ENCODE data around the gene AK1. TPM values are rescaled to one million over a fixed set of nuclear protein-coding genes. Genes with fewer than 3 reads are reported as not detected.
"Not testable (repeated sequence)": the region's sequence is repeated elsewhere in the genome, so short reads cannot be mapped to it uniquely, and the experiment has no call there.

Gene AK1
- total RNA-seq, 1 donor: 106 TPM

DNA sequence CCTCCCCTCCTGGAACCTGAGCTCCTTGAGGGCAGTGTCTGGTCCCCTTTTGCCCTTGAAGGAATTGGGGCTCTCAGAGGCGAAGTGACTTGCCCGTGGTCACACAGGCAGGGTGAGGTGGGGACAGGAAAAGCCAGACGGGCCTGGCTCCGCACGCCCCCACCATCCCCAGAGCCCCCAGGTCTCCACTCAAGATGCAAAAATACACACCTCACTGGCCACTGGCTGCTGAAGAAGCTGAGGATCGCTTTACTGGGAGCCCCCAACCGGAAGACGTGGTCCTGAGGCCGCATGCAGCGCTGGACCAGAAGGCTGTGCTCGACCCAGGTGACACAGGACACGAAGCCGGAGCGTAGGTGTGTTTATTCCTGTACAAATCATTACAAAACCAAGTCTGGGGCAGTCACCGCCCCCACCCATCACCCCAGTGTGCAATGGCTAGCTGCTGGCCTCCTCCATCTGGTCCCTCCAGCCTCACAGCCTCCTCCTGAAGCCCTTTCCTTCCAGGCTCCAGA is 7.6 kb upstream of the AK1 start:
- TF ChIP-seq, protein P1, sequence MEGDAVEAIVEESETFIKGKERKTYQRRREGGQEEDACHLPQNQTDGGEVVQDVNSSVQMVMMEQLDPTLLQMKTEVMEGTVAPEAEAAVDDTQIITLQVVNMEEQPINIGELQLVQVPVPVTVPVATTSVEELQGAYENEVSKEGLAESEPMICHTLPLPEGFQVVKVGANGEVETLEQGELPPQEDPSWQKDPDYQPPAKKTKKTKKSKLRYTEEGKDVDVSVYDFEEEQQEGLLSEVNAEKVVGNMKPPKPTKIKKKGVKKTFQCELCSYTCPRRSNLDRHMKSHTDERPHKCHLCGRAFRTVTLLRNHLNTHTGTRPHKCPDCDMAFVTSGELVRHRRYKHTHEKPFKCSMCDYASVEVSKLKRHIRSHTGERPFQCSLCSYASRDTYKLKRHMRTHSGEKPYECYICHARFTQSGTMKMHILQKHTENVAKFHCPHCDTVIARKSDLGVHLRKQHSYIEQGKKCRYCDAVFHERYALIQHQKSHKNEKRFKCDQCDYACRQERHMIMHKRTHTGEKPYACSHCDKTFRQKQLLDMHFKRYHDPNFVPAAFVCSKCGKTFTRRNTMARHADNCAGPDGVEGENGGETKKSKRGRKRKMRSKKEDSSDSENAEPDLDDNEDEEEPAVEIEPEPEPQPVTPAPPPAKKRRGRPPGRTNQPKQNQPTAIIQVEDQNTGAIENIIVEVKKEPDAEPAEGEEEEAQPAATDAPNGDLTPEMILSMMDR (IDR thresholded peaks at IDR 0.05; ENCODE audit: extremely low read depth, low read depth, low read length): no peak
- H3K4me2 ChIP-seq (ENCODE audit: insufficient read depth, low read length): no peak overlapping the region

DNA sequence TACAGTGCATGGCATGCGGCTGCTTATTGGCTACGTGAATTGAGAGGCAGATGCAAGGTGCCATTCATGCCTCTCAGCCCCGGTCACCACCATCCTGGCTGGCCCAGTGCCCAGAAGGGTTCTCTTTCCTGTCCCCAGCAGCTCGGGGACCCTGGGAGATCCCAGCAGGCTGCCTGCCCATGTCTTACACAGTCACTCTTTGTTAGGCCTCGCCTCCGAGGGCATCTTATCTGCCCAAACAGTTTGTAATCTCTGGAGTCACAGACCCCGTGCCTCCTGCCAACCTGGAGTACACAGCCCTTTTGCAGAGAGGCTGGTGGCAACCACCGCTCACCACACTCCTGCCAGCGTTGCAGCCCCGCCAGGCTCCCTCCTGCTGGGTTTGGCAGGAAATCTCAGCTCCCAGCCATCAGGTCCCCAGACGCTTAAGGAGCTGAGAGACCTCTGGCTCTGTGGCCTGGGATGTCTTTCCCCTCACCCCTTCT is 7.0 kb upstream of the AK1 start:
- Histone ChIP-seq H3K27me3 (ENCODE audit: insufficient read depth, low read length) (no peaks in the 10 kb centered on the region), H3K4me3 (ENCODE audit: insufficient read depth, low read length) (no peak overlapping the region), H3K9me3 (ENCODE audit: low read depth, low read length) (no peaks in the 10 kb centered on the region), H3K27ac (ENCODE audit: low read depth, low read length) (no peak overlapping the region), H3K36me3 (ENCODE audit: insufficient read depth, low read length) (peaks cover 35% of the 10 kb centered on the region), H2AFZ (ENCODE audit: low read length) (no peak overlapping the region), H3K4me1 (ENCODE audit: insufficient read depth, low read length) (no peaks in the 10 kb centered on the region), H3K4me2 (ENCODE audit: insufficient read depth, low read length) (no peak overlapping the region), H4K20me1 (ENCODE audit: insufficient read depth, low read length) (peaks cover 19% of the 10 kb centered on the region), H3K79me2 (ENCODE audit: insufficient read depth, low read length) (no peaks in the 10 kb centered on the region)
- TF ChIP-seq, protein P1 (IDR thresholded peaks at IDR 0.05; ENCODE audit: extremely low read depth, low read depth, low read length): no peak
- DNase-seq (ENCODE audit: insufficient read length, low spot score, missing footprints): peak; percentile 58

More for the DNA sequence above, 7.6 kb upstream of the AK1 start:
- H3K4me3 ChIP-seq (ENCODE audit: insufficient read depth, low read length): no peak overlapping the region
- no peak overlapping the region for H3K27ac ChIP-seq (ENCODE audit: low read depth, low read length)
- peaks cover 40% of the 10 kb centered on the region for H3K36me3 ChIP-seq (ENCODE audit: insufficient read depth, low read length)
- no peaks in the 10 kb centered on the region for H3K79me2 ChIP-seq (ENCODE audit: insufficient read depth, low read length)
- no peaks in the 10 kb centered on the region for H3K9me3 ChIP-seq (ENCODE audit: low read depth, low read length)
- H2AFZ ChIP-seq (ENCODE audit: low read length): no peak overlapping the region
- peaks cover 19% of the 10 kb centered on the region for H4K20me1 ChIP-seq (ENCODE audit: insufficient read depth, low read length)
- no peaks in the 10 kb centered on the region for H3K4me1 ChIP-seq (ENCODE audit: insufficient read depth, low read length)
- DNase-seq (ENCODE audit: insufficient read length, low spot score, missing footprints): peak; percentile 49
- H3K27me3 ChIP-seq (ENCODE audit: insufficient read depth, low read length): no peaks in the 10 kb centered on the region

DNA sequence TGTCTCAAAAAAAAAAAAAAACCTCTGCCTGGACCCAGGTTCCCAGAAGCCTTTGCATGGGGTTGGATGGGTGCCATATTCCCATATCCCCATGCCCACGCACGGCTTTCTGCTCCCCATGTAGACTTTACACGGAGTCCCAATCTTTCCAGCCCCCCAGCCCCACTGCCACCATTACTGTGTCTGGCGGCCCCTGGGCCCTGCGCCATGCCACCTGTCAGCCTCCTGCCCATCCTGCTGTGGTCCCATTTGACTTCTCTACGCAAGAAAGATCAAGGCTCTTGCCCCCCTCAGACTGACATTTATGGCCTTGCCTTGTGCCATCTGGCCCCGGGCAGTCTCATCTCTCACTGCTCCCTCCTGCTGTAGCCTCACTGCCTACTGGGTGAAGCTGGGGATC is 6.5 kb upstream of the AK1 start:
- TF ChIP-seq, protein P1 (IDR thresholded peaks at IDR 0.05; ENCODE audit: extremely low read depth, low read depth, low read length): no peak
- no peaks in the 10 kb centered on the region for H3K4me1 ChIP-seq (ENCODE audit: insufficient read depth, low read length)
- peaks cover 32% of the 10 kb centered on the region for H3K36me3 ChIP-seq (ENCODE audit: insufficient read depth, low read length)
- H2AFZ ChIP-seq (ENCODE audit: low read length): no peak overlapping the region
- H3K4me3 ChIP-seq (ENCODE audit: insufficient read depth, low read length): no peak overlapping the region
- H3K27me3 ChIP-seq (ENCODE audit: insufficient read depth, low read length): no peaks in the 10 kb centered on the region
- no peak overlapping the region for H3K27ac ChIP-seq (ENCODE audit: low read depth, low read length)
- H3K4me2 ChIP-seq (ENCODE audit: insufficient read depth, low read length): no peak overlapping the region
- peaks cover 19% of the 10 kb centered on the region for H4K20me1 ChIP-seq (ENCODE audit: insufficient read depth, low read length)
- H3K9me3 ChIP-seq (ENCODE audit: low read depth, low read length): no peaks in the 10 kb centered on the region
- peak; percentile 29 for DNase-seq (ENCODE audit: insufficient read length, low spot score, missing footprints)
- H3K79me2 ChIP-seq (ENCODE audit: insufficient read depth, low read length): no peaks in the 10 kb centered on the region

DNA sequence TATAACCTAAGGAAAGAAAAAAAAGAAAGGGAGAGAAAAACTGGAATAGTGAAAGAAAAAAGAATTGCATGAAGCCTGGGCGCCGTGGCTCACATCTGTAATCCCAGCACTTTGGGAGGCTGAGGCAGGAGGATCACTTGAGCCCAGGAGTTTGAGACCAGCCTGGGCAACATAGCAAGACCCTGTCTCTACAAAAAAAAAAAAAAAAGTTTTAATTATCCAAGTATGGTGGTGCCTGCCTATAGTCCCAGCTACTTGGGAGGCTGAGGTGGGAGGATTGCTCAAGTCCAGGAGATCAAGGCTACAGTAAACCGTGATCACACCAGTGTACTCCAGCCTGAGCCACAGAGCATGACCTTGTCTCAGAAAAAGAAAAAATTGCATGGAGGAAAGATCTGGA is 4.2 kb upstream of the AK1 start:
- not testable (repeated sequence) for H3K9me3 ChIP-seq (ENCODE audit: low read depth, low read length); DNase-seq (ENCODE audit: insufficient read length, low spot score, missing footprints); H3K27me3 ChIP-seq (ENCODE audit: insufficient read depth, low read length); H2AFZ ChIP-seq (ENCODE audit: low read length); H3K4me2 ChIP-seq (ENCODE audit: insufficient read depth, low read length); H3K79me2 ChIP-seq (ENCODE audit: insufficient read depth, low read length); H3K4me3 ChIP-seq (ENCODE audit: insufficient read depth, low read length); H3K27ac ChIP-seq (ENCODE audit: low read depth, low read length)
- peaks cover 15% of the 10 kb centered on the region for H3K36me3 ChIP-seq (ENCODE audit: insufficient read depth, low read length)
- H4K20me1 ChIP-seq (ENCODE audit: insufficient read depth, low read length): peaks cover 12% of the 10 kb centered on the region
- H3K4me1 ChIP-seq (ENCODE audit: insufficient read depth, low read length): peaks cover 10% of the 10 kb centered on the region
